GM06990 (cell line): ENCODE measurements around the gene SLC16A3.

ENCODE experiments used
- DNase-seq: peaks from one replicate; pipeline ENCODE4 v3.0.0-alpha.2; 2011; ENCODE audit not compliant: insufficient read length; ENCODE audit errors: extremely low read depth
- H3K27me3 ChIP-seq: replicated peaks from 2 replicates; pipeline ENCODE4 v1.6.0; 2011; ENCODE audit warnings: low read length; ENCODE audit not compliant: control insufficient read depth, insufficient read depth
- H3K36me3 ChIP-seq: 2 replicates; pipeline ENCODE4 v1.5.1; 2011; ENCODE audit warnings: low read length; ENCODE audit not compliant: control insufficient read depth, insufficient read depth
- H3K4me3 ChIP-seq: replicated peaks from 2 replicates; pipeline ENCODE4 v1.5.1; 2011; ENCODE audit warnings: low read depth, mild to moderate bottlenecking, control low read depth, low read length
- CTCF ChIP-seq: IDR thresholded peaks from 2 replicates; pipeline ENCODE4 v1.5.1; 2011; ENCODE audit warnings: low read length, control low read depth, mild to moderate bottlenecking, inconsistent platforms; ENCODE audit not compliant: insufficient read depth, poor library complexity, severe bottlenecking

The SLC16A3 gene

GRCh38 chr17:82281502-82282238, 52.8 kb downstream of the SLC16A3 start:
- DNase-seq = no peak
- Histone ChIP-seq H3K36me3 (no peaks in the 10 kb centered on the region), H3K4me3 (no peak overlapping the region), H3K27me3 (peaks cover 2% of the 10 kb centered on the region; the same call in 1 of the 2 replicates)
- TF ChIP-seq CTCF = no peak

- Histone ChIP-seq H3K27me3 (peaks cover 2% of the 10 kb centered on the region; the same call in 1 of the 2 replicates), H3K36me3 (no peaks in the 10 kb centered on the region), H3K4me3 (no peak overlapping the region)
- no peak for DNase-seq
- TF ChIP-seq CTCF = no peak
Observed at GRCh38 chr17:82282239-82283207, 53.7 kb downstream of the SLC16A3 start.

- no peak for TF ChIP-seq CTCF
- DNase-seq = no peak
Observed at GRCh38 chr17:82283208-82283749, 54.4 kb downstream of the SLC16A3 start.

GRCh38 chr17:82285141-82285540, 56.3 kb downstream of the SLC16A3 start:
- Histone ChIP-seq H3K36me3 (no peaks in the 10 kb centered on the region), H3K27me3 (peaks cover 2% of the 10 kb centered on the region; the same call in 1 of the 2 replicates), H3K4me3 (no peak overlapping the region)
- TF ChIP-seq CTCF = no peak
- no peak for DNase-seq

More at GRCh38 chr17:82283208-82283749, 54.4 kb downstream of the SLC16A3 start:
- Histone ChIP-seq H3K36me3 (no peaks in the 10 kb centered on the region), H3K4me3 (no peak overlapping the region), H3K27me3 (peaks cover 2% of the 10 kb centered on the region; the same call in 1 of the 2 replicates)

- no peaks in the 10 kb centered on the region for H3K36me3 ChIP-seq
- TF ChIP-seq CTCF = no peak
- H3K4me3 ChIP-seq = no peak overlapping the region
- no peak for DNase-seq
- no peaks in the 10 kb centered on the region for H3K27me3 ChIP-seq
Observed at GRCh38 chr17:82287013-82287867, 58.4 kb downstream of the SLC16A3 start.
